ENCODE results near the gene PRRX2.

Gene PRRX2

DNA sequence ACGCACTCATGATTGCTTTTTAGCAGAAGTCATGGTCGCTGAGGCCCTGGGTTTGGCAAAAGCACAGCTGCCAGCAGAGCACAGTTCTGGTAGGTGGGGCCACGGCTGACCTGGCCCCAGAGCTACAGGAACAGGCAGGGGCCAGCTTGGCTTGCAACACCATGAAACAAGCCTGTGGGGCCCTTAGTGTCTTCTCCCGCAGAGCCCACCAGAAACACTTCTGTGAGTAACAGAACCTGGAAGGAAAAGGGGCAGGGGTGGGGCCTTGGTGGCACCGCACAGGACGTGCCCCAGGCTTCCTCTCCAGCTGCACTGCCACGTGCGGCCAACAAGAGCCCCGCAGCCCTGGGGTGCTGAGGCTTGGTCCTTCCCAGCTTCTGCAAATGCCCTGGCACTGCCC, 28.3 kb upstream of the PRRX2 start:
- no peak for FAIRE-seq

GRCh38 chr9:129637673-129638439, 27.6 kb upstream of the PRRX2 start:
- no peak for FAIRE-seq

- no peak for FAIRE-seq
These were observed 26.3 kb upstream of the PRRX2 start for GRCh38 chr9:129639034-129639630.

GRCh38 chr9:129639756-129640085, 25.7 kb upstream of the PRRX2 start:
- FAIRE-seq: no peak

DNA sequence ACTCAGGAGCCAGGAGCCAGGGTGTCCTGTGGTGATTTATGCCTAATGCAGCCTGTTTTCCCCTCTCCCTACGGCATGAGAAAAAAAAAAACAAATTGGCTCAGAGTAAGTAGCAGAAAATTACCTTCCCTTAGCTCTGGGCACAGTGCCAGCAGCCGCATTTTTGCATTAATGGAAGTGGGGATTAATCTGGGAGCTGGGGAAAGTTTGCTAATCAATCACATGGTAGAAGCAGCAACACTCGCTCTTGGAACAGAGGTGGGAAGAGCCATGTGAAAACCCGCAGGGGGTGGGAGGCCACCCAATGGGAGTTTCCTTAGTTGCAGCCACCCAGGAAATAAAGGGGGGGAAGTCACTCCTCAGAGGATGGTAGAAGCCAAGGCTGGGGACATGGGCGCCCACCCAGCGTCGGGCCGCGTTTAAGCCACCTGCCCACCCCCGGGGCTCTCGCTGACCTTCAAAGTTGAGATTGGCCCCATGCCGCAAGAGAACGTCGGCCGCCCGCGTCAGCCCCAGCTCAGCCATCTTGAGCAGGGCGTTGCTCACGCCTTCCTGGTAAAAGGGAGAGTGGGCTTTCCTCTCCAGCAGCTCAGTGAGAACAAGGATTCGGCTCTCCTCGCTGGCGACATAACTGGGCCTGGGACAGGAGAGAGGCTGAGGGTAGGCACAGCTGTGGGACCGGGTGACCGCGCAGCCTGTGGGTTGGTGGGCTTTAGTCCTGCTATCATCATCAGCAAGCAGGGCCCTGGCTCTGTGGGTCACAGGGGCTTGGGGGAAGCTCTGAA, 25.2 kb upstream of the PRRX2 start:
- FAIRE-seq: peak; percentile 66

DNA sequence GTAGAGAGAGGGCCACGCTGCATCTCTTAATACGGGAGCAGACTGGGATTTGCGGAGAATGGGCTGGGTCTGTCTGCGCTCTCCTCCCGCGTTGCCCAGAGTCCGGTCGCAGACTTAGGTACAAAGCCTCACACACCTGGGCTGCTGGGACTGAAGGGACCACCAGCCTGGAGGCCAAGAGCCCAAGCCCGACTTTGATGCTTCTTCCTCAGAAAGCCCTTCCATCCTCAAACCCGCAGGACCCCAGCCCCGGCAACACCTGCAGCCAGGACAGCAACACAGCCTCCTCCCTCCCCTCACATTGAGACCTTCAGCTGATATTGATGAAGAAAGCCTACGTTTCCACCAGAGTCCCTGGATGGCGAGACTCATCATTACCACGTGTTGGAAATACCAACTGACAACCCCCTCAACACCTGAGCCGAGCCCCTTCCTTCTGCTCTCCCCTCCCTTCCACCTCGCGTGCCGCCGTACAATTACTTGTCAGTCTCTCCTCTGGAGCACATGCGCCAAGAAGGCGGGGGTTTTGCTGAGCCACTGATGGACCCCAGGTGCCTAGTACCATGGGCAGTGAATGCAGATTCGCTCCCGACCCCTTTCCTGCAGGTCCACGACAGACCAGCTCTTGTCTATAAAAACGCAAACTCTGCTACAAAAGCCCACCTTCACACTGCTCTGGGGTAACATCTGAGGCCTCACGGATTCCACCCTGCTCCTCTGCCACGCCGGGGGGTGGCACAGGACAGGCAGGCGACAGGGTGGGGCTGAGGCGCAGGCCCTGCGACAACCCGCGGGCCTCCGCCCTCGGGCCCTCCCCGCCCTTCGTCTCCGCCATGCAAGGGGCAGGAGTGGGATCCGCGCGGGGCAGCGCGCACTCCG, 24.3 kb upstream of the PRRX2 start:
- FAIRE-seq: no peak

DNA sequence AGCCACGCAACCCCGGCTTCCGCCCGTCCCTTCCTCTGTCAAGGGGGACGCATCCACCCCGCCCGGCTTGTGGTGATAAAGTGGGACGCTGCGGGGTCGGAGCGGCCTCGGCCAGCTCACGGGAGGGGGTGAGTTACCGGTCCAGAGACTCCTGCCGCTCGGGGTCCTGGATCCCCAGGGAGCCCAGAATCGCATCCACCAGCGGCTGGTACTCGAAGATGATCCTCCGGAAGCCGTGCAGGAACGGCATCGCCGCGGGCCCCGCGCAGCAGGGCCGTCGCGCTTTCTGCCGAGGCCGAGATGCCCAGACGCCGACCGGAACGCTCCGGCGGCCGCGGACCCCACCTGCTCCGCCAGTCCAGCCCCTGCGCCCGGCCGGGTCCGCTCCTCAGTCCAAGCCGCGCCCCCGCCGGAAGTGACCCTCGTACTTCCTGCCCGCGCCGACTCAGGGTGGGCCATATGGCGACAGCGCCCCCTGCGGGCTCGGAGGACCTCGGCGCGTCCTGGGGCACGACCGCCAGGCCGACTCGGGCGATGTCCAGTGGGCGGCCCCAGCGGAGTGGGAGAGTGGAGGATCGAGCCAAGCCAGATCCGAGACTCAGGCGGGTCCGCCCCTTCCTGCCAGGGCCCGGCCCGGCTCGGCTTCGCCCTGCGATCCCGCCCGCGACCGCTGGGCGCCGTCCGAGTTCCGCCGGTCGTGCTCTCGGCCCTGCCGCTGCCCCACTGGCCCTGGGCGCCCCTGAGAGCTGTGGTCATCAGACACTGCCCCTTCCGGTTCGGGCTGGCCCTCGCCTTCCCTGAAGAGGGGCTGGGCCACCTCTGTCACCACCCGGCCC, 23.5 kb upstream of the PRRX2 start, which contains the start of gene ASB6:
Gene ASB6, minus strand, starts transcription at position 402 of the 836 bp plus-strand sequence. Its CDS starts 152 bp downstream, at position 250.
- peak; percentile 96 for FAIRE-seq

- FAIRE-seq: no peak
These were observed 21.7 kb upstream of the PRRX2 start for GRCh38 chr9:129643706-129644105.

DNA sequence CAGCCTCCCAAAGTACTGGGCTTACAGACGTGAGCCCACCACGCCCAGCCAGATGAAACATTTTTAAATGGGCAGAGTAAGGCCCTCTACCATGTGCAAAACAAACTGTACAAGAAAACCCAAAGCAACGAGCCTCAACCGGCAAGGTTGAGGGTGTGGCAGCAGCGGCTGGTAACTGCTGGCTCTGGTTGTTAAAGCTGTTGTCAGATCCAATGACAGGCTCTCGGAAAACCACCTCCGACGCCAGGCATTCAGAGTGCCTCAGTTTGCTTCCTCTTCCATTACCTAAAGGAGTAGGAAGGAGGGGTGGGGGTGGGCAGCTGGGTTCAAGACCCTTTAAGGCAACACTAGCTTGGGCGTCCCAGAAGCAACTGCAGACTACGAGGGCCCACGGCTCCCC, 21.1 kb upstream of the PRRX2 start:
- no peak for FAIRE-seq

- FAIRE-seq: no peak
These were observed 20.5 kb upstream of the PRRX2 start for GRCh38 chr9:129644902-129645301.

DNA sequence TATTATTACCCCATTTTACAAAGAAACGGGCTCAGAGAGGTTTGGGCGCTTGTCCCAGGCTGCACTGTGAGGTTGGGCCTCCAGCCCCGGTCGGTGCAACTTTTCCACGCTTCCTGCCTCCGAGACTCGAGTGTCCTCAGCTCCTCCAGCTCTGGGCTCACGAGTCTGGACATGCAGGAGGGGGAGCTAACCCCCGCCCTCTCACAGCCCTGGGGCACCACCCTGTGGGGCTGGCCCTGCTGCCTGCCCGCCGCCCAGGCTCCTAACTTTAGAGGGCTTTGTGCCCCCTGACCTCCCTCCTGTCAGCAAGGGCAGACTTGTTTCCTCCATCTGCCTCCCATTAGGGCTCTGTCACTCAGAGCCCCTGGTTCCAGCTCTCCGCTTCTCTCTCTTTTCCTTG, 19.2 kb upstream of the PRRX2 start:
- FAIRE-seq: no peak

DNA sequence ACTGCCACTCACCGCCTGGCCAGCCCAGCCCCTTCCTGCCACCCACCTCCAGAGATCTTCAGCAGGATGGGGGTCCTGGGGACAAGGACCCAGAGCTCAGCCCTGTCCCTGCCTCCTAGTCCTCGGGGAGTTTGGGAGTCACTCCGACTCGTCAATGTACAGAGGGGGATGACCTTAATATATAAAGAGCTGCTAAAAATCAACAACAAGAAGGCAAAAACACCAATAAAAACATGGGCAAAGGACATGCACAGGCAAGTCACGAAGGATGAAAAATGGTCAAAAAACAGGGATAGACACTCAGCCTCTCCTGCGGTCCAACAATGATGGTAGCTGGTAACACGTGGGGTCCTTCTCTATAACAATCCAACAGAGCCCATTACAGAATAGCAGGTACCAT, 18.8 kb upstream of the PRRX2 start:
- FAIRE-seq: no peak

GRCh38 chr9:129647635-129648034, 17.8 kb upstream of the PRRX2 start:
- no peak for FAIRE-seq

DNA sequence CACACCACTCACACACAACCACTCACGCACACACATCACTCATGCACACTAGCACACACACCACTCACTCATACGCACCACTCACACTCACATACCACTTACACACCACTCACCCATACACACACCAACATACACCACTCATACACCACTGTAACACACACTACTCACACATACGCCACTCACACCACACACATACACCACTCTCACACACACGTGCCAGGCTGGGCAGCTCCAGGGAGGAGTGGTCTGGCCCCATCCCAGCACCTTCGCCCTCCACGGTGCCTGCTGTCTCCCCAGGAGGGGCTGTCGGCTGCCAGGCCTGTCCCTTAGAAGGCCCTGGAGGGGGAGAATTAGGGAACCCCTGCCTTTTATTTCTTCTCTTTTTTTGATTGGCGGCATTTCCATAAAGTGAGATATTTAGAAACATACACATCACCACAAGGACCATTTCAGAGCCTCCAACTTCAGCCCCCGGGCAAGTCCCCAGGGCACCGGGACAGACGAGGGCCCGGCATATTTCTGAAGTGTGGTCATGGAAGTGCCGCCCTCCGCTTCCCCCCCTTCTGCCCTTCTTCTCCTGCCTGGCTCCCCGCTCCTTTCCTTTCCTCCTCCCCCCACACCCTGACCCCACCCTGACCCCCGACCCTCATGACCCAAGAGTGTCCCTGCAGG, 17.2 kb upstream of the PRRX2 start:
- FAIRE-seq: no peak

GRCh38 chr9:129648764-129649115, 16.7 kb upstream of the PRRX2 start:
- no peak for FAIRE-seq

GRCh38 chr9:129649726-129650679, 15.4 kb upstream of the PRRX2 start:
- no peak for FAIRE-seq

DNA sequence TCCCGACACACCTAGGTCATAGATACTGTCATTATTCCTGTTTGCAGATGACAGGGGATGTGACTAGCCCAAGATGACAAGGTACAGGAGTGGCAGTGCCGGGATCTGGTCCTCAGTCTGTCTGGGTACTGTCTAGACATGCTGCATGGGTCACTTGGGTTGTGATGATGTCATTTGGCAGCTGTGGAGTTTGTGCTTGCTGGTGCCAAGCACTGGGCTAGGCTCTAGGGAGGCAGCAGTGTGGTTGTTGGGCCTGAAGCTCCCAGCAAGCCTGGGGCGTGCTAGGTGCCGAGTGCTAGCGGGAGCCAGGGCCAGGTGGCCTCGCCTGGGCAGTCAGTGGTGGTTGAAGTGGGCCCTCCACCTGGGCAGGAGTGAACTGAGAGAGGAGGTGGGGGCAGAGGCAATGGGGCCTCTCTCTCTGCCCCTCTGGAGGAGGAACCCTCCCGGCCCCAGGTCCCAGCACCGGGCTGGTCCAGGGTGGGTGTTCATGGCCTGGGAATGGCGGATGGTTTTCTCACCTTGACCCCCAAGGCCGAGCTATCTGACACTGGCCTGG, 14.7 kb upstream of the PRRX2 start:
- no peak for FAIRE-seq

DNA sequence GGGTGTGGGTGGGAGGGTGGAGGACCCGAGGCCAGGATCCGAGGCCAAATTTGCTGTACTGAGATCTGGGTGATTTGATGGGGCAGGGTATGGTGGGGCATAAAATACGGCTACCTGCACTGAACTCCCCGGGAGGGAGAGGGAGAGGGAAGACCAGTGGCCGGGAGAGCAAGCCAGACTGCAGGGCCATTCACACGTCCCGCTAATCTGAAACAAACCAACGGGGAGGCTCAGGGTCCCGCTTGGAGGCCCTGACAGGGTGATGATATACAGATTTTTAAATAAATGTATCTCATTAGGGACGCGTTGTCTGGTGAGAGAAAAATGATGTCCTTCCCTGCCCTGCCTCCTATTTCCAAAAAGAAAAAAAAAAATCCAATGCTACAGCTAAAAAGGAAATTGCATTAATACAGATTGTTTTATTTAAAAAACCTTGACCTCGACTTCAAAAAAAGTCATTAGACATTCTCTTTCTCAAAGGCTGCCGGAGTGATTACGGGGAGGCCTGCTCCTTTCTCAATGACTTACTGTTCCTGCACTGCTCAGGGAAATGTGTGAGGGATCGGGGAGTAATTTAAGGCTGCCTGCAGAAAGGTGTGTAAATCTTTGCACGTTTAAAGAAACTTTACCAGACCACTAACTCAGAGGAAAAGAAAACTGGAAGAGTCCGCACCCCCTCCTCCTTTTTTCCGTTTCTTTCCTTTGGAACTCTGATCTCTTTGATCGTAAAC, 11.5 kb upstream of the PRRX2 start:
- peak; percentile 76 for FAIRE-seq

DNA sequence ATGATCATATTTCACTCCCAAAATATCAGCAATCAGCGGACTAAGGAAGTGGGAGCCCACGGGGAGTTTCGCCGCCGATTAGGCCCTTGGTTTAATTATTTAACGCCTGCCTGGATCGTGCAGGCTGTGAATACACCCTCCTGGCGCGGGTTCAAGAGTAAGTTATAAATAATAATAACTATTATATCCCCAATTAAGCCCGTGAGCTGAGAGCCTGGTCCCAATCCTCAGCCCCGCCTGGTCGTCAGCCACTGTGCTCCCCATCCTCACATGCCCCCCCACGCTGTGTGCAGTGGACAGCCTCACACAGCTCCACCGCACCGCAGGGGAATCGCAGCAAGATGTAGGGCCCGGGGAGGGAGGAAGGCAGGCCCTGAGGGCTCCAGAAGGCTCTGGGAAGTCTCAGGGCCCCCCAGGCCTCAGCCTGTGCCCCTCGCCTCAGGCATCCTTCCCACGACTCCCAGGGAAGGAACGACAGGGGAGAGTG, 10.8 kb upstream of the PRRX2 start:
- FAIRE-seq: no peak

Measured in G401.6 (cell line).